ENCODE data around the gene PLCG1. TPM values are rescaled to one million over a fixed set of nuclear protein-coding genes. Genes with fewer than 3 reads are reported as not detected.

Gene PLCG1
- total and polyA plus RNA-seq, 2 donors from 2014 or later, result 12.5 to 117 TPM

DNA sequence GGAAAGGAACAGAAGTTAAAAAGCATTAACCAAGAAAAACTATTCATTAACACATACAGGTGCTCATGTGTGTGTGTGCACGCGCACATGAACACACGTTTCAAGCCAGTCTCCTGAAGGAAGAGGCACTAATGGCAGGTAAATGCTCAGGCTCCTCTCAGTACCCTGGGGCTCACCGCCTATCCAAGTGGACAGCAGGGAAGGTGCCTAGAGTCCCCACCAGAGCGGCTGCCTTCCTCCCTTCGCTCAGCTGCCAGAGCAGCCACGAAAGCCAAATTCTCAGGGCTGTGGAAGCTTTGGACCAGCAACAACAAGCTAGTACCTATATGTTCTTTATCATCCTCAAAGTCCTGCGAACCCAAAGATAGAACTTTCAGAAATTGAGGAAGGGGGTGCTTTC, 42.6 kb downstream of the PLCG1 start:
- intact Hi-C loops (cut with DNase I), result loop anchor here (10.0 kb wide), 1 partner anchor 55 kb away; no protein-coding TSS in a partner anchor
- Histone ChIP-seq H3K9ac (ENCODE audit: low read length in 3 of 3) (no peak overlapping the region), H3K4me1 (ENCODE audit: control insufficient read depth in 2 of 3, insufficient read depth in 2 of 3, low read depth in 1 of 3, low read length in 3 of 3) (peaks cover 0 to 4% (median 0%) of the 10 kb centered on the region in 3 donors), H3K4me3 (ENCODE audit: low read length in 3 of 3) (no peak overlapping the region), H3K27me3 (ENCODE audit: control insufficient read depth, insufficient read depth, low read length) (no peaks in the 10 kb centered on the region), H3K27ac (ENCODE audit: low read depth in 2 of 2, low read length in 2 of 2) (no peak overlapping the region), H3K36me3 (ENCODE audit: control insufficient read depth in 2 of 3, insufficient read depth in 3 of 3, low read length in 3 of 3) (peaks cover 3 to 17% (median 4%) of the 10 kb centered on the region in 3 donors), H3K9me3 (ENCODE audit: control insufficient read depth in 2 of 3, insufficient read depth in 1 of 3, low read length in 3 of 3) (no peaks in the 10 kb centered on the region)
- DNase-seq (peak in 2 of 5 donors; percentile 9 to 14), FAIRE-seq (no peak)
- TF ChIP-seq, protein P1, sequence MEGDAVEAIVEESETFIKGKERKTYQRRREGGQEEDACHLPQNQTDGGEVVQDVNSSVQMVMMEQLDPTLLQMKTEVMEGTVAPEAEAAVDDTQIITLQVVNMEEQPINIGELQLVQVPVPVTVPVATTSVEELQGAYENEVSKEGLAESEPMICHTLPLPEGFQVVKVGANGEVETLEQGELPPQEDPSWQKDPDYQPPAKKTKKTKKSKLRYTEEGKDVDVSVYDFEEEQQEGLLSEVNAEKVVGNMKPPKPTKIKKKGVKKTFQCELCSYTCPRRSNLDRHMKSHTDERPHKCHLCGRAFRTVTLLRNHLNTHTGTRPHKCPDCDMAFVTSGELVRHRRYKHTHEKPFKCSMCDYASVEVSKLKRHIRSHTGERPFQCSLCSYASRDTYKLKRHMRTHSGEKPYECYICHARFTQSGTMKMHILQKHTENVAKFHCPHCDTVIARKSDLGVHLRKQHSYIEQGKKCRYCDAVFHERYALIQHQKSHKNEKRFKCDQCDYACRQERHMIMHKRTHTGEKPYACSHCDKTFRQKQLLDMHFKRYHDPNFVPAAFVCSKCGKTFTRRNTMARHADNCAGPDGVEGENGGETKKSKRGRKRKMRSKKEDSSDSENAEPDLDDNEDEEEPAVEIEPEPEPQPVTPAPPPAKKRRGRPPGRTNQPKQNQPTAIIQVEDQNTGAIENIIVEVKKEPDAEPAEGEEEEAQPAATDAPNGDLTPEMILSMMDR (IDR thresholded peaks at IDR 0.05; ENCODE audit: borderline replicate concordance, extremely low read depth, insufficient read depth), result no peak

DNA sequence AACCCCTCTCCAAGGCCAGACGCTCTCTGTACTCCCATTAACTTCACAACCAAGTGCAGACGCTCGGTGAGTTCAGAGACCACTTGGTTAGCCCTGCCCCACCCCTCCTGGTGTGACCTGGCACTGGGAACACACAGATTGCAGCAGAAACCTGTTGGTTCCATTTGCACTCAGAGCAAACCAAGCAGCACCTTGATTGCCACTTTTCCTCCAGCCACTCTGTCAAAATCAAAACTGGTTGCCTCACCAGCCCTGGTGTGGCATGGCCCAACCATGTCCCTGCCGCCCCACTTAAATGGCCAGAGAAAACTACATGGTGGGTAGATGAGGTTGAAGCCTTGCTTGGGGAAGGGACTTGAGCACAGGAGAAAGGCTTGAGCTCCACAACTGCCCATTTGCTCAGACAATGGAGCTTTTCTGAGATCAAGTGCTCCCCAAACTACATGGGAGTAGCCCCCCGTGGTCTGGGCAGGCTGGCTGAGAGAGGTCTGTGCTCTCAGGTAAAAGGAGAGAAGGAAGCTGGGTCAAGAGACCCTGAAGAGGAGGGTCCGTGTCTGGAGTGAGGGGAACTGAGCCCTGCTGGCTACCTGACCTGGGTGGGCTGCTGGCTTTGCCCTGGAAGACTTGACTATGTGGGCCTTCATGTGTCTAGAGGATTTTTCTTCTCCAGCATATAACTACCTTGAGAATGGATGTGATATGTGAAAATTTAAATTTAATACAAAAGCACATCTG, 43.4 kb downstream of the PLCG1 start:
- intact Hi-C loops (cut with DNase I), result no loop called here
- Histone ChIP-seq H3K9ac (ENCODE audit: low read length in 3 of 3) (no peak overlapping the region), H3K36me3 (ENCODE audit: control insufficient read depth in 2 of 3, insufficient read depth in 3 of 3, low read length in 3 of 3) (peaks cover 3 to 17% (median 4%) of the 10 kb centered on the region in 3 donors), H3K4me1 (ENCODE audit: control insufficient read depth in 2 of 3, insufficient read depth in 2 of 3, low read depth in 1 of 3, low read length in 3 of 3) (peaks cover 0 to 4% (median 0%) of the 10 kb centered on the region in 3 donors), H3K9me3 (ENCODE audit: control insufficient read depth in 2 of 3, insufficient read depth in 1 of 3, low read length in 3 of 3) (no peaks in the 10 kb centered on the region), H3K27ac (ENCODE audit: low read depth in 2 of 2, low read length in 2 of 2) (no peak overlapping the region), H3K27me3 (ENCODE audit: control insufficient read depth, insufficient read depth, low read length) (no peaks in the 10 kb centered on the region), H3K4me3 (ENCODE audit: low read length in 3 of 3) (no peak overlapping the region)
- TF ChIP-seq, protein P1 (IDR thresholded peaks at IDR 0.05; ENCODE audit: borderline replicate concordance, extremely low read depth, insufficient read depth), result no peak
- peak in 2 of 5 donors; percentile 6 to 26 for DNase-seq
- FAIRE-seq, result no peak

DNA sequence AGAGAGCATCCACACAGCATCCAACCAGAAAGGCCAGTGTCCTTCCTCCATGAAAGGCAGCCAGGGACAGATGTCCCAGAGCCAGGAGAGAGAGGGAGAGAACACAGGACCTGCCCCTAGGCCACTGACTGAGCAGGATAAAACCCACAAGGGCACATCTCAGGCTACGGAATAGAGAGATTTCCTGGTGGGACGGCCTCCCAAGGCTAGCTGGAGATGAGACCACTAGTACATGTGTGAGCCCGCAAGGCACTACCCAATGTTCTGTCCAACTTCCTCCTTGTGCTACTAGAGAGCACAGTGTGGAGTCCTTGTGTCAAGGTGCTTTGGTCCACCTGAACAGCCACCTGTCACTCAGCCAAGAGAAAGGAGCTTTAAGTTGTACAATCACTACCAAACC, 44.2 kb downstream of the PLCG1 start:
- Histone ChIP-seq H3K36me3 (ENCODE audit: control insufficient read depth in 2 of 3, insufficient read depth in 3 of 3, low read length in 3 of 3) (peaks cover 3 to 10% (median 4%) of the 10 kb centered on the region in 3 donors), H3K27ac (ENCODE audit: low read depth in 2 of 2, low read length in 2 of 2) (no peak overlapping the region), H3K4me1 (ENCODE audit: control insufficient read depth in 2 of 3, insufficient read depth in 2 of 3, low read depth in 1 of 3, low read length in 3 of 3) (peaks cover 0 to 4% (median 0%) of the 10 kb centered on the region in 3 donors), H3K27me3 (ENCODE audit: control insufficient read depth, insufficient read depth, low read length) (no peaks in the 10 kb centered on the region), H3K9me3 (ENCODE audit: control insufficient read depth in 2 of 3, insufficient read depth in 1 of 3, low read length in 3 of 3) (no peaks in the 10 kb centered on the region), H3K4me3 (ENCODE audit: low read length in 3 of 3) (no peak overlapping the region), H3K9ac (ENCODE audit: low read length in 3 of 3) (no peak overlapping the region)
- TF ChIP-seq, protein P1 (IDR thresholded peaks at IDR 0.05; ENCODE audit: borderline replicate concordance, extremely low read depth, insufficient read depth), result no peak
- FAIRE-seq (no peak), DNase-seq (no peak)
- intact Hi-C loops (cut with DNase I), result no loop called here
